Measurements from ENCODE around the gene ZFP82. TPM values are rescaled to one million over a fixed set of nuclear protein-coding genes. Genes with fewer than 3 reads are reported as not detected.
A peak's percentile ranks its signal among the peaks of the same experiment; 100 is the strongest.

Gene ZFP82
- total RNA-seq, 1 experiment from 2014 or later, result 8.7 TPM

DNA sequence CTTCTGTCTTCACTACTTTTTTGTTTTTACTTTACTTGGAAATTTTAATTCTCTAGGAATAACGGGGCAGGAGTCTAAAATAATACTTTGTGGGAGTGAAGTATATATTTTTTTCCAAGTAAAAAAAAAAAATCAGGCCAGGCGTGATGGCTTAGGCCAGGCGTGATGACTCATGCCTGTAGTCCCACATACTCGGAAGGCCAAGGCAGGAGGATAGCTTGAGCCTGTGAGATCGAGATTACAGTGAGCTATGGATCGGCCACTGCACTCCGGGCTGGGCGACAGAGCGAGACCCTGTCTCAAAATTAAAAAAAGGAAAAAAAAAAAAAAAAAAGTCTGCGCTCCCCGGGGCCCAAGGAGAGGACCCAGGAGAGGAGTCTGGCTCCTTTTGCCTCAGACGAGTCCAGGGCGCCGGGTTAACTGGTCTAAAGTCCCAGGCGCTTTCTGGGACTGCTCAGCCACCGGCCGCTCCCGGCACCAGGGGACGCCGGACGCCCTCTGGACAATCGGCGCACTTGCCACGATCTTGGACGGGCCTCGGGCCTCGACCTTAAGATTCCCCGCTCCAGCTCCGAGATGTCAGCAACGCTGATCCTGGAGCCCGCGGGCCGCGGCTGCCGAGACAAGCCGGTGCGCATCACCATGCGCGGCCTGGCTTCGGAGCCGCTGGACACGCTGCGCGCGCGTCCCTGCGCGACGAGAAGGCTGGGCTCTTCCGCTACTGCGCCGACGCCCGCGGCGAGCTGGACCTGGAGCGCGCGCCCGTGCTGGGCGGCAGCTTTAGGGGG is 2.7 kb upstream of the ZFP82 start:
- no peak for TF ChIP-seq CTCF (IDR thresholded peaks at IDR 0.05)
- in situ Hi-C loops (cut with HindIII; ENCODE audit: low pct_unique_long_range_greater_than_20kb, low sequenced_read_pairs), result no loop called here
- Histone ChIP-seq H3K4me3 (ENCODE audit: low read depth in 2 of 2, low read length in 2 of 2) (no peak overlapping the region), H3K36me3 (ENCODE audit: control insufficient read depth, insufficient read depth, low read length) (no peaks in the 10 kb centered on the region), H3K27ac (ENCODE audit: low read length) (no peak overlapping the region), H3K9me3 (ENCODE audit: control insufficient read depth, insufficient read depth, low read depth, low read length) (no peaks in the 10 kb centered on the region; the same call in 1 of the 2 replicates), H3K4me1 (ENCODE audit: control insufficient read depth, insufficient read depth, low read length) (no peaks in the 10 kb centered on the region), H3K27me3 (ENCODE audit: control insufficient read depth, insufficient read depth, low read length) (no peaks in the 10 kb centered on the region)
- BruUV-seq (replicated peaks), result no TSS peak
- ChIA-PET CTCF (interaction anchor here (0.6 kb wide), 1 partner anchor 71 kb away, joined by 3 read pairs; no protein-coding TSS in a partner anchor), POLR2A (interaction anchor here (0.8 kb wide), 1 partner anchor 20 kb away, joined by 5 read pairs; no protein-coding TSS in a partner anchor)
- intact Hi-C loops (cut with micrococcal nuclease; ENCODE audit: unreplicated experiment), result no loop called here
- no peak for ATAC-seq
- DNase-seq (ENCODE audit: low read depth, low spot score), result no peak

- no TSS peak for BruUV-seq (replicated peaks)
- H3K36me3 ChIP-seq (ENCODE audit: control insufficient read depth, insufficient read depth, low read length), result no peaks in the 10 kb centered on the region
- CTCF ChIA-PET, result no interaction called here
- in situ Hi-C loops (cut with HindIII; ENCODE audit: low pct_unique_long_range_greater_than_20kb, low sequenced_read_pairs) (no loop called here), intact Hi-C loops (cut with micrococcal nuclease; ENCODE audit: unreplicated experiment) (no loop called here)
- POLR2A ChIA-PET, result interaction anchor here (0.6 to 0.7 kb wide), 2 partner anchors 374 to 417 kb away, joined by 4 to 5 read pairs; no protein-coding TSS in a partner anchor
- H3K27me3 ChIP-seq (ENCODE audit: control insufficient read depth, insufficient read depth, low read length), result no peaks in the 10 kb centered on the region
- no peaks in the 10 kb centered on the region for H3K4me1 ChIP-seq (ENCODE audit: control insufficient read depth, insufficient read depth, low read length)
- peak overlapping the region; percentile 60 to 71 for H3K4me3 ChIP-seq (ENCODE audit: low read depth in 2 of 2, low read length in 2 of 2)
- DNase-seq (ENCODE audit: low read depth, low spot score), result no peak
- ATAC-seq, result peak; percentile 36
- TF ChIP-seq SIN3A (IDR thresholded peaks at IDR 0.05; ENCODE audit: borderline replicate concordance, insufficient read depth, low read depth, low read length) (no peak), POLR2AphosphoS5 (IDR thresholded peaks at IDR 0.05; ENCODE audit: low read depth, low read length) (no peak), TCF7L2 (IDR thresholded peaks at IDR 0.05; ENCODE audit: low read depth, low read length) (no peak), CTCF (IDR thresholded peaks at IDR 0.05) (no peak)
- TF ChIP-seq, protein P1, sequence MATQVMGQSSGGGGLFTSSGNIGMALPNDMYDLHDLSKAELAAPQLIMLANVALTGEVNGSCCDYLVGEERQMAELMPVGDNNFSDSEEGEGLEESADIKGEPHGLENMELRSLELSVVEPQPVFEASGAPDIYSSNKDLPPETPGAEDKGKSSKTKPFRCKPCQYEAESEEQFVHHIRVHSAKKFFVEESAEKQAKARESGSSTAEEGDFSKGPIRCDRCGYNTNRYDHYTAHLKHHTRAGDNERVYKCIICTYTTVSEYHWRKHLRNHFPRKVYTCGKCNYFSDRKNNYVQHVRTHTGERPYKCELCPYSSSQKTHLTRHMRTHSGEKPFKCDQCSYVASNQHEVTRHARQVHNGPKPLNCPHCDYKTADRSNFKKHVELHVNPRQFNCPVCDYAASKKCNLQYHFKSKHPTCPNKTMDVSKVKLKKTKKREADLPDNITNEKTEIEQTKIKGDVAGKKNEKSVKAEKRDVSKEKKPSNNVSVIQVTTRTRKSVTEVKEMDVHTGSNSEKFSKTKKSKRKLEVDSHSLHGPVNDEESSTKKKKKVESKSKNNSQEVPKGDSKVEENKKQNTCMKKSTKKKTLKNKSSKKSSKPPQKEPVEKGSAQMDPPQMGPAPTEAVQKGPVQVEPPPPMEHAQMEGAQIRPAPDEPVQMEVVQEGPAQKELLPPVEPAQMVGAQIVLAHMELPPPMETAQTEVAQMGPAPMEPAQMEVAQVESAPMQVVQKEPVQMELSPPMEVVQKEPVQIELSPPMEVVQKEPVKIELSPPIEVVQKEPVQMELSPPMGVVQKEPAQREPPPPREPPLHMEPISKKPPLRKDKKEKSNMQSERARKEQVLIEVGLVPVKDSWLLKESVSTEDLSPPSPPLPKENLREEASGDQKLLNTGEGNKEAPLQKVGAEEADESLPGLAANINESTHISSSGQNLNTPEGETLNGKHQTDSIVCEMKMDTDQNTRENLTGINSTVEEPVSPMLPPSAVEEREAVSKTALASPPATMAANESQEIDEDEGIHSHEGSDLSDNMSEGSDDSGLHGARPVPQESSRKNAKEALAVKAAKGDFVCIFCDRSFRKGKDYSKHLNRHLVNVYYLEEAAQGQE (IDR thresholded peaks at IDR 0.05; ENCODE audit: insufficient read depth in 1 of 2, low read depth in 2 of 2, low read length in 1 of 2), result no peak
- peak overlapping the region; percentile 79 for H3K27ac ChIP-seq (ENCODE audit: low read length)
- H3K9me3 ChIP-seq (ENCODE audit: control insufficient read depth, insufficient read depth, low read depth, low read length), result peaks cover 7% of the 10 kb centered on the region; the same call in 1 of the 2 replicates
Observed at GRCh38 chr19:36417752-36418286, 625 bp downstream of the ZFP82 start.

All from Panc1 (cell line).